ENCODE data around the gene EBF4. TPM values are rescaled to one million over a fixed set of nuclear protein-coding genes. Genes with fewer than 3 reads are reported as not detected.

Gene EBF4
- total RNA-seq, 2 donors from 2014 or later = 3.6 to 4.9 TPM

- no peaks in the 10 kb centered on the region for H3K36me3 Mint-ChIP-seq (ENCODE audit: low read depth)
- no peaks in the 10 kb centered on the region for H3K9me3 Mint-ChIP-seq
- no peak overlapping the region for H3K27ac Mint-ChIP-seq
- H3K27me3 Mint-ChIP-seq = peaks cover 13% of the 10 kb centered on the region
- H3K4me3 Mint-ChIP-seq = no peak overlapping the region
- no peak for ATAC-seq (replicated peaks)
- peaks cover 17% of the 10 kb centered on the region for H3K4me1 Mint-ChIP-seq
Measured at GRCh38 chr20:2749343-2749950, 56.9 kb downstream of the EBF4 start.

- H3K36me3 Mint-ChIP-seq (ENCODE audit: low read depth) = no peaks in the 10 kb centered on the region
- no peak overlapping the region for H3K27ac Mint-ChIP-seq
- H3K4me1 Mint-ChIP-seq = peaks cover 17% of the 10 kb centered on the region
- peaks cover 13% of the 10 kb centered on the region for H3K27me3 Mint-ChIP-seq
- ATAC-seq (replicated peaks) = no peak
- peak overlapping the region; percentile 61 for H3K4me3 Mint-ChIP-seq
- no peaks in the 10 kb centered on the region for H3K9me3 Mint-ChIP-seq
Measured at GRCh38 chr20:2749951-2750490, 57.4 kb downstream of the EBF4 start.

GRCh38 chr20:2750491-2751251, 58.1 kb downstream of the EBF4 start:
- Mint-ChIP-seq H3K4me1 (peaks cover 17% of the 10 kb centered on the region), H3K36me3 (ENCODE audit: low read depth) (no peaks in the 10 kb centered on the region), H3K27me3 (peaks cover 13% of the 10 kb centered on the region), H3K27ac (no peak overlapping the region), H3K9me3 (no peaks in the 10 kb centered on the region), H3K4me3 (peak overlapping the region; percentile 61)
- ATAC-seq (replicated peaks) = peak; percentile 42

- no peak for ATAC-seq (replicated peaks)
- H3K36me3 Mint-ChIP-seq (ENCODE audit: low read depth) = no peaks in the 10 kb centered on the region
- peaks cover 19% of the 10 kb centered on the region for H3K4me1 Mint-ChIP-seq
- no peaks in the 10 kb centered on the region for H3K9me3 Mint-ChIP-seq
- H3K27ac Mint-ChIP-seq = no peak overlapping the region
- peaks cover 15% of the 10 kb centered on the region for H3K27me3 Mint-ChIP-seq
- H3K4me3 Mint-ChIP-seq = peak overlapping the region; percentile 61
Measured at GRCh38 chr20:2751347-2751877, 58.8 kb downstream of the EBF4 start.

GRCh38 chr20:2751878-2752566, 59.4 kb downstream of the EBF4 start:
- ATAC-seq (replicated peaks) = peak; percentile 63
- H3K27me3 Mint-ChIP-seq = peaks cover 21% of the 10 kb centered on the region

GRCh38 chr20:2752567-2753460, 60.2 kb downstream of the EBF4 start:
- H3K9me3 Mint-ChIP-seq = no peaks in the 10 kb centered on the region
- H3K4me3 Mint-ChIP-seq = peak overlapping the region; percentile 70
- H3K27ac Mint-ChIP-seq = no peak overlapping the region
- H3K36me3 Mint-ChIP-seq (ENCODE audit: low read depth) = no peaks in the 10 kb centered on the region
- H3K4me1 Mint-ChIP-seq = peaks cover 23% of the 10 kb centered on the region
- peak; percentile 22 for ATAC-seq (replicated peaks)
- peaks cover 21% of the 10 kb centered on the region for H3K27me3 Mint-ChIP-seq

More at GRCh38 chr20:2751878-2752566, 59.4 kb downstream of the EBF4 start:
- Mint-ChIP-seq H3K36me3 (ENCODE audit: low read depth) (no peaks in the 10 kb centered on the region), H3K27ac (no peak overlapping the region), H3K9me3 (no peaks in the 10 kb centered on the region), H3K4me3 (no peak overlapping the region), H3K4me1 (peaks cover 23% of the 10 kb centered on the region)

- Mint-ChIP-seq H3K9me3 (no peaks in the 10 kb centered on the region), H3K36me3 (ENCODE audit: low read depth) (no peaks in the 10 kb centered on the region), H3K4me1 (peaks cover 23% of the 10 kb centered on the region), H3K27me3 (peaks cover 21% of the 10 kb centered on the region), H3K27ac (no peak overlapping the region), H3K4me3 (peak overlapping the region; percentile 70)
- no peak for ATAC-seq (replicated peaks)
Measured at GRCh38 chr20:2753461-2754040, 61.0 kb downstream of the EBF4 start.

- no peak overlapping the region for H3K27ac Mint-ChIP-seq
- H3K9me3 Mint-ChIP-seq = no peaks in the 10 kb centered on the region
- peaks cover 21% of the 10 kb centered on the region for H3K27me3 Mint-ChIP-seq
- no peak overlapping the region for H3K4me3 Mint-ChIP-seq
- no peaks in the 10 kb centered on the region for H3K36me3 Mint-ChIP-seq (ENCODE audit: low read depth)
- H3K4me1 Mint-ChIP-seq = peaks cover 23% of the 10 kb centered on the region
- no peak for ATAC-seq (replicated peaks)
Measured at GRCh38 chr20:2754424-2754823, 61.8 kb downstream of the EBF4 start.

GRCh38 chr20:2755451-2756055, 63.0 kb downstream of the EBF4 start:
- Mint-ChIP-seq H3K27ac (no peak overlapping the region), H3K27me3 (peaks cover 14% of the 10 kb centered on the region), H3K9me3 (no peaks in the 10 kb centered on the region), H3K4me3 (no peak overlapping the region), H3K4me1 (peaks cover 18% of the 10 kb centered on the region), H3K36me3 (ENCODE audit: low read depth) (no peaks in the 10 kb centered on the region)
- no peak for ATAC-seq (replicated peaks)

GRCh38 chr20:2756056-2756611, 63.6 kb downstream of the EBF4 start:
- no peaks in the 10 kb centered on the region for H3K9me3 Mint-ChIP-seq

GRCh38 chr20:2757001-2757400, 64.4 kb downstream of the EBF4 start:
- Mint-ChIP-seq H3K9me3 (no peaks in the 10 kb centered on the region), H3K4me3 (no peak overlapping the region)

More at GRCh38 chr20:2756056-2756611, 63.6 kb downstream of the EBF4 start:
- no peak overlapping the region for H3K27ac Mint-ChIP-seq
- H3K4me1 Mint-ChIP-seq = peaks cover 16% of the 10 kb centered on the region
- no peak for ATAC-seq (replicated peaks)
- H3K27me3 Mint-ChIP-seq = peaks cover 13% of the 10 kb centered on the region
- no peak overlapping the region for H3K4me3 Mint-ChIP-seq
- no peaks in the 10 kb centered on the region for H3K36me3 Mint-ChIP-seq (ENCODE audit: low read depth)

GRCh38 chr20:2757969-2758368, 65.4 kb downstream of the EBF4 start:
- Mint-ChIP-seq H3K27ac (no peak overlapping the region), H3K4me3 (no peak overlapping the region), H3K4me1 (peaks cover 16% of the 10 kb centered on the region), H3K27me3 (peaks cover 13% of the 10 kb centered on the region), H3K9me3 (no peaks in the 10 kb centered on the region), H3K36me3 (ENCODE audit: low read depth) (no peaks in the 10 kb centered on the region)
- ATAC-seq (replicated peaks) = no peak

More at GRCh38 chr20:2757001-2757400, 64.4 kb downstream of the EBF4 start:
- Mint-ChIP-seq H3K36me3 (ENCODE audit: low read depth) (no peaks in the 10 kb centered on the region), H3K4me1 (peaks cover 16% of the 10 kb centered on the region), H3K27me3 (peaks cover 13% of the 10 kb centered on the region), H3K27ac (no peak overlapping the region)
- ATAC-seq (replicated peaks) = no peak

GRCh38 chr20:2759143-2759542, 66.6 kb downstream of the EBF4 start:
- Mint-ChIP-seq H3K36me3 (ENCODE audit: low read depth) (no peaks in the 10 kb centered on the region), H3K4me1 (peaks cover 10% of the 10 kb centered on the region), H3K27me3 (peaks cover 16% of the 10 kb centered on the region), H3K27ac (no peak overlapping the region), H3K4me3 (no peak overlapping the region), H3K9me3 (no peaks in the 10 kb centered on the region)
- no peak for ATAC-seq (replicated peaks)
